ENCODE results near the gene PRPF40A. TPM values are rescaled to one million over a fixed set of nuclear protein-coding genes. Genes with fewer than 3 reads are reported as not detected.

The PRPF40A gene
- total and polyA plus RNA-seq, 2 of the 13 experiments (the other 11 are each of a cell fraction or from before 2014, with no cell fraction given): 146 to 207 TPM

GRCh38 chr2:152718076-152718908 is 1.0 kb upstream of the PRPF40A start, which contains the start of gene ARL6IP6 (continued):
- TF ChIP-seq REST (IDR thresholded peaks at IDR 0.05; ENCODE audit: borderline replicate concordance in 1 of 2, low read depth in 1 of 2, low read length in 2 of 2) (peak in 1 of 2 experiments; percentile 82; a peak in 1 of 4 replicates), THAP7 (CRISPR knock-in tag; IDR thresholded peaks at IDR 0.05) (peak; percentile 87), JUND (CRISPR knock-in tag; IDR thresholded peaks at IDR 0.05) (no peak), GATAD2A (CRISPR knock-in tag; IDR thresholded peaks at IDR 0.05) (no peak; the same call in 1 of the 2 replicates), NPAS2 (CRISPR knock-in tag; IDR thresholded peaks at IDR 0.05; ENCODE audit: borderline replicate concordance) (no peak), ZFP90 (CRISPR knock-in tag; IDR thresholded peaks at IDR 0.05; ENCODE audit: borderline replicate concordance) (peak; percentile 87), RFX5 (IDR thresholded peaks at IDR 0.05; ENCODE audit: low read depth, low read length) (no peak), HOXA9 (CRISPR knock-in tag; IDR thresholded peaks at IDR 0.05; ENCODE audit: borderline replicate concordance) (peak; percentile 65), BCL3 (CRISPR knock-in tag; IDR thresholded peaks at IDR 0.05) (peak; percentile 90), TERF1 (CRISPR knock-in tag; IDR thresholded peaks at IDR 0.05) (no peak), ZNF280B (CRISPR knock-in tag; IDR thresholded peaks at IDR 0.05; ENCODE audit: borderline replicate concordance) (peak; percentile 96), KLF15 (CRISPR knock-in tag; IDR thresholded peaks at IDR 0.05; ENCODE audit: borderline replicate concordance) (peak; percentile 91; the same call in 1 of the 2 replicates), REPIN1 (CRISPR knock-in tag; IDR thresholded peaks at IDR 0.05; ENCODE audit: borderline replicate concordance, low read depth) (peak; percentile 77), NFYC (CRISPR knock-in tag; IDR thresholded peaks at IDR 0.05) (peak; percentile 86), NKX3-1 (CRISPR knock-in tag; IDR thresholded peaks at IDR 0.05) (no peak; the same call in 1 of the 2 replicates)

All from HepG2 (cell line).